Panc1 (cell line): ENCODE data around the gene UBAP1. TPM values are rescaled to one million over a fixed set of nuclear protein-coding genes. Genes with fewer than 3 reads are reported as not detected.

Source experiments
- ATAC-seq: fragments of 200-7000 bp; cut with Tn5 transposase; 2 replicates; pipeline ENCODE4 v1.9.1; 2020; ENCODE audit warnings: mild to moderate bottlenecking, moderate library complexity
- BruUV-seq: library from RNA; stranded (reverse); fragments of 400-500 nt; replicated peaks from 2 replicates; lab custom pipeline; 2021; lab: Mats Ljungman, UMichigan
- CTCF ChIA-PET: fragments of 300-600 bp; sonication (Branson Sonifier 250); formaldehyde crosslinking; loops from one replicate; lab custom pipeline; 2022; ENCODE audit warnings: antibody characterized with exemption; lab: Charles Lee
- POLR2A ChIA-PET: fragments of 300-600 bp; sonication (Branson Sonifier 250); formaldehyde crosslinking; loops from one replicate; lab custom pipeline; 2022; ENCODE audit warnings: antibody characterized with exemption; lab: Charles Lee
- DNase-seq: peaks from one replicate; pipeline ENCODE4 v3.0.0-alpha.2; 2010; ENCODE audit warnings: low read depth, low spot score
- H3K27ac ChIP-seq: 2 replicates; pipeline ENCODE4 v1.5.1; 2011; ENCODE audit warnings: mild to moderate bottlenecking, low read length, inconsistent platforms
- H3K27me3 ChIP-seq: fragments of 200-500 bp; sonication (Bioruptor generic); 2 replicates; pipeline ENCODE4 v1.6.0; 2014; ENCODE audit warnings: low read length, inconsistent platforms; ENCODE audit not compliant: control insufficient read depth, insufficient read depth
- H3K36me3 ChIP-seq: fragments of 200-500 bp; sonication (Bioruptor generic); 2 replicates; pipeline ENCODE4 v1.5.1; 2014; ENCODE audit warnings: inconsistent platforms, mild to moderate bottlenecking, low read length, moderate library complexity; ENCODE audit not compliant: control insufficient read depth, insufficient read depth
- H3K4me1 ChIP-seq: 2 replicates; pipeline ENCODE4 v1.5.1; 2011; ENCODE audit warnings: inconsistent platforms, mild to moderate bottlenecking, low read length, moderate library complexity; ENCODE audit not compliant: control insufficient read depth, insufficient read depth
- H3K4me3 ChIP-seq, 2 experiments: 2 replicates each; pipeline ENCODE4 v1.5.1; 2011 to 2012; ENCODE audit warnings: low read depth in 2 of 2, low read length in 2 of 2, mild to moderate bottlenecking in 2 of 2, inconsistent platforms in 1 of 2, moderate library complexity in 1 of 2
- H3K9me3 ChIP-seq: fragments of 200-500 bp; sonication (Bioruptor generic); 2 replicates; pipeline ENCODE4 v1.5.1; 2014; ENCODE audit warnings: low read depth, mild to moderate bottlenecking, inconsistent platforms, low read length, moderate library complexity; ENCODE audit not compliant: control insufficient read depth, insufficient read depth
- CTCF ChIP-seq: fragments of 450-650 bp; IDR thresholded peaks from 2 replicates; pipeline ENCODE4 v1.5.1; 2017; ENCODE audit warnings: mild to moderate bottlenecking
- POLR2AphosphoS5 ChIP-seq: IDR thresholded peaks from 2 replicates; pipeline ENCODE4 v1.6.1; 2012; ENCODE audit warnings: mild to moderate bottlenecking, low read depth, low read length, moderate library complexity
- REST ChIP-seq, 2 experiments: IDR thresholded peaks; 2 replicates each; pipeline ENCODE4 v1.6.1; 2011 to 2012; ENCODE audit warnings: low read depth in 2 of 2, control low read depth in 1 of 2, low read length in 1 of 2, mild to moderate bottlenecking in 1 of 2, moderate library complexity in 1 of 2; ENCODE audit not compliant: insufficient read depth in 1 of 2
- SIN3A ChIP-seq: IDR thresholded peaks from 2 replicates; pipeline ENCODE4 v1.6.1; 2012; ENCODE audit warnings: low read depth, mild to moderate bottlenecking, low read length, moderate library complexity, borderline replicate concordance; ENCODE audit not compliant: insufficient read depth
- TCF7L2 ChIP-seq: IDR thresholded peaks from 2 replicates; pipeline ENCODE4 v1.6.1; 2011; ENCODE audit warnings: mild to moderate bottlenecking, low read depth, low read length, inconsistent platforms
- in situ Hi-C: cut with HindIII; loops from 2 replicates; pipeline ENCODE4 v1.10.0; 2016; ENCODE audit warnings: low sequenced_read_pairs, low pct_unique_long_range_greater_than_20kb
- intact Hi-C: fragments of 100-400 bp; cut with micrococcal nuclease; formaldehyde crosslinking; loops from one replicate; pipeline ENCODE4 v1.10.0; 2022; ENCODE audit not compliant: unreplicated experiment
- total RNA-seq: library from RNA; stranded (reverse); gene quantifications from one replicate; pipeline ENCODE4 v1.2.1, GENCODE V29; 2021; ENCODE audit not compliant: unreplicated experiment

UBAP1 gene
- total RNA-seq, 1 experiment from 2014 or later = 55.3 TPM

- in situ Hi-C loops = no loop called here
- H3K27me3 ChIP-seq = no peaks in the 10 kb centered on the region
- ChIA-PET CTCF (interaction anchor here (0.5 to 1.2 kb wide), 9 partner anchors 17 to 328 kb away, joined by 3 to 8 read pairs (median 4); partner anchors contain the start of gene UBAP1), POLR2A (interaction anchor here (1.1 kb wide), 1 partner anchor 39 kb away, joined by 4 read pairs; no protein-coding TSS in a partner anchor)
- no peaks in the 10 kb centered on the region for H3K9me3 ChIP-seq
- no peak overlapping the region for H3K27ac ChIP-seq
- intact Hi-C loops = loop anchor here (2.0 kb wide), 1 partner anchor 179 kb away; no protein-coding TSS in a partner anchor
- peak; percentile 28; the same call in 1 of the 2 replicates for ATAC-seq
- peaks cover 21% of the 10 kb centered on the region for H3K4me1 ChIP-seq
- TF ChIP-seq REST (IDR thresholded peaks at IDR 0.05; ENCODE audit: insufficient read depth in 1 of 2, low read depth in 2 of 2, low read length in 1 of 2) (no peak), POLR2AphosphoS5 (no peak), CTCF (no peak), TCF7L2 (no peak), SIN3A (no peak)
- BruUV-seq = no TSS peak
- no peak overlapping the region for H3K4me3 ChIP-seq
- DNase-seq = no peak
- H3K36me3 ChIP-seq = peaks cover 8% of the 10 kb centered on the region
Observed at GRCh38 chr9:34253460-34253837, 74.6 kb downstream of the UBAP1 start.

GRCh38 chr9:34254141-34254913 is 75.5 kb downstream of the UBAP1 start:
- in situ Hi-C loops (no loop called here), intact Hi-C loops (no loop called here)
- POLR2A ChIA-PET = no interaction called here
- TF ChIP-seq POLR2AphosphoS5 = peak; percentile 46; the same call in 1 of the 2 replicates
- TF ChIP-seq REST (IDR thresholded peaks at IDR 0.05; ENCODE audit: insufficient read depth in 1 of 2, low read depth in 2 of 2, low read length in 1 of 2) = no peak
- ATAC-seq (peak; percentile 66), DNase-seq (peak; percentile 64)
- CTCF ChIA-PET = interaction anchor here (0.6 to 1.2 kb wide), 9 partner anchors 18 to 329 kb away, joined by 3 to 7 read pairs (median 3); partner anchors contain the start of gene UBAP1
- Histone ChIP-seq H3K27ac (peak overlapping the region; percentile 10; the same call in 1 of the 2 replicates), H3K36me3 (peaks cover 8% of the 10 kb centered on the region), H3K4me3 (no peak overlapping the region), H3K4me1 (peaks cover 21% of the 10 kb centered on the region), H3K9me3 (no peaks in the 10 kb centered on the region), H3K27me3 (no peaks in the 10 kb centered on the region)
- no TSS peak for BruUV-seq
